Lower leg skin (tissue), 3 donors: ENCODE results near the gene ACAP1.
"Not testable (repeated sequence)": the region's sequence is repeated elsewhere in the genome, so short reads cannot be mapped to it uniquely, and the experiment has no call there.

Source experiments
- POLR2A ChIP-seq, 2 donors: fragments of 450-650 bp; IDR thresholded peaks; one replicate each; pipeline ENCODE4 v1.6.1; 2016 to 2017; ENCODE audit warnings: antibody characterized with exemption in 2 of 2, mild to moderate bottlenecking in 1 of 2, moderate library complexity in 1 of 2
- TF ChIP-seq, protein P1 (sequence below), 3 donors: fragments of 450-650 bp; IDR thresholded peaks; one replicate each; pipeline ENCODE4 v1.5.1; 2016; ENCODE audit warnings: antibody characterized with exemption in 3 of 3, mild to moderate bottlenecking in 3 of 3, moderate library complexity in 2 of 3

GRCh38 chr17:7337600-7337999 lies 1.3 kb downstream of the ACAP1 start:
- TF ChIP-seq, protein P1, sequence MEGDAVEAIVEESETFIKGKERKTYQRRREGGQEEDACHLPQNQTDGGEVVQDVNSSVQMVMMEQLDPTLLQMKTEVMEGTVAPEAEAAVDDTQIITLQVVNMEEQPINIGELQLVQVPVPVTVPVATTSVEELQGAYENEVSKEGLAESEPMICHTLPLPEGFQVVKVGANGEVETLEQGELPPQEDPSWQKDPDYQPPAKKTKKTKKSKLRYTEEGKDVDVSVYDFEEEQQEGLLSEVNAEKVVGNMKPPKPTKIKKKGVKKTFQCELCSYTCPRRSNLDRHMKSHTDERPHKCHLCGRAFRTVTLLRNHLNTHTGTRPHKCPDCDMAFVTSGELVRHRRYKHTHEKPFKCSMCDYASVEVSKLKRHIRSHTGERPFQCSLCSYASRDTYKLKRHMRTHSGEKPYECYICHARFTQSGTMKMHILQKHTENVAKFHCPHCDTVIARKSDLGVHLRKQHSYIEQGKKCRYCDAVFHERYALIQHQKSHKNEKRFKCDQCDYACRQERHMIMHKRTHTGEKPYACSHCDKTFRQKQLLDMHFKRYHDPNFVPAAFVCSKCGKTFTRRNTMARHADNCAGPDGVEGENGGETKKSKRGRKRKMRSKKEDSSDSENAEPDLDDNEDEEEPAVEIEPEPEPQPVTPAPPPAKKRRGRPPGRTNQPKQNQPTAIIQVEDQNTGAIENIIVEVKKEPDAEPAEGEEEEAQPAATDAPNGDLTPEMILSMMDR (IDR thresholded peaks at IDR 0.05), result not testable (repeated sequence)
- not testable (repeated sequence) for TF ChIP-seq POLR2A (IDR thresholded peaks at IDR 0.05)
